ENCODE results near the gene PRUNE2.
"Not testable (repeated sequence)": the region's sequence is repeated elsewhere in the genome, so short reads cannot be mapped to it uniquely, and the experiment has no call there.

Gene PRUNE2

GRCh38 chr9:76598981-76599380 is 306.9 kb downstream of the PRUNE2 start:
- 83% methylated on average over 2 of the region's 4 CpGs for WGBS
- H3K36me3 ChIP-seq (ENCODE audit: control insufficient read depth in 1 of 2, insufficient read depth in 2 of 2, low read depth in 1 of 2, low read length in 2 of 2): no peaks in the 10 kb centered on the region
- no peak overlapping the region for H3K18ac ChIP-seq (ENCODE audit: low read depth in 1 of 2, low read length in 2 of 2)
- no peaks in the 10 kb centered on the region for H3K27me3 ChIP-seq (ENCODE audit: control insufficient read depth in 1 of 2, insufficient read depth in 1 of 2, low read length in 2 of 2)
- H4K8ac ChIP-seq (ENCODE audit: low read length): no peak overlapping the region
- no peak overlapping the region for H2BK5ac ChIP-seq (ENCODE audit: low read depth, low read length, poor library complexity, severe bottlenecking)
- no peak overlapping the region for H3K14ac ChIP-seq (ENCODE audit: low read length in 2 of 2)
- H3K4me3 ChIP-seq (ENCODE audit: insufficient read depth in 1 of 2, low read depth in 1 of 2, low read length in 2 of 2): no peak overlapping the region
- H3K9me3 ChIP-seq (ENCODE audit: control insufficient read depth, low read length): peaks cover 4% of the 10 kb centered on the region
- H3K23ac ChIP-seq (ENCODE audit: low read length in 2 of 2): no peak overlapping the region
- H2BK12ac ChIP-seq (ENCODE audit: low read length in 2 of 2): no peak overlapping the region
- H3K4me1 ChIP-seq (ENCODE audit: control insufficient read depth, insufficient read depth, low read depth, low read length): peaks cover 3% of the 10 kb centered on the region
- H3K4ac ChIP-seq (ENCODE audit: low read depth in 1 of 2, low read length in 2 of 2): no peak overlapping the region
- no peak overlapping the region for H2AK5ac ChIP-seq (ENCODE audit: low read length, severe bottlenecking)
- no peak overlapping the region for H3K9ac ChIP-seq (ENCODE audit: low read length)
- H2BK120ac ChIP-seq (ENCODE audit: low read depth, low read length): no peak overlapping the region
- H3K4me2 ChIP-seq (ENCODE audit: low read length, poor library complexity, severe bottlenecking): no peak overlapping the region
- H3K79me1 ChIP-seq (replicated peaks; ENCODE audit: low read length, poor library complexity, severe bottlenecking): no peaks in the 10 kb centered on the region
- H2AFZ ChIP-seq (ENCODE audit: low read depth, low read length): no peak overlapping the region
- no peak for DNase-seq
- H3K27ac ChIP-seq (ENCODE audit: low read length, poor library complexity, severe bottlenecking): no peak overlapping the region
- no peak overlapping the region for H2BK15ac ChIP-seq (ENCODE audit: low read depth, poor library complexity, severe bottlenecking)
- H4K91ac ChIP-seq (ENCODE audit: low read length): no peak overlapping the region

- Histone ChIP-seq H3K4me1 (ENCODE audit: control insufficient read depth, insufficient read depth, low read depth, low read length) (peaks cover 6% of the 10 kb centered on the region), H2AFZ (ENCODE audit: low read depth, low read length) (no peak overlapping the region), H3K9me3 (ENCODE audit: control insufficient read depth, low read length) (no peaks in the 10 kb centered on the region), H3K27me3 (ENCODE audit: control insufficient read depth in 1 of 2, insufficient read depth in 1 of 2, low read length in 2 of 2) (peaks cover 0 to 3% of the 10 kb centered on the region in 2 experiments), H3K4me3 (ENCODE audit: insufficient read depth in 1 of 2, low read depth in 1 of 2, low read length in 2 of 2) (no peak overlapping the region), H3K23ac (ENCODE audit: low read length in 2 of 2) (no peak overlapping the region), H3K9ac (ENCODE audit: low read length) (no peak overlapping the region), H4K91ac (ENCODE audit: low read length) (no peak overlapping the region), H2BK5ac (ENCODE audit: low read depth, low read length, poor library complexity, severe bottlenecking) (no peak overlapping the region), H3K14ac (ENCODE audit: low read length in 2 of 2) (no peak overlapping the region), H3K27ac (ENCODE audit: low read length, poor library complexity, severe bottlenecking) (no peak overlapping the region), H2BK120ac (ENCODE audit: low read depth, low read length) (no peak overlapping the region), H3K79me1 (replicated peaks; ENCODE audit: low read length, poor library complexity, severe bottlenecking) (no peaks in the 10 kb centered on the region), H3K4me2 (ENCODE audit: low read length, poor library complexity, severe bottlenecking) (no peak overlapping the region), H3K4ac (ENCODE audit: low read depth in 1 of 2, low read length in 2 of 2) (no peak overlapping the region), H2BK15ac (ENCODE audit: low read depth, poor library complexity, severe bottlenecking) (no peak overlapping the region), H3K36me3 (ENCODE audit: control insufficient read depth in 1 of 2, insufficient read depth in 2 of 2, low read depth in 1 of 2, low read length in 2 of 2) (no peaks in the 10 kb centered on the region), H3K18ac (ENCODE audit: low read depth in 1 of 2, low read length in 2 of 2) (no peak overlapping the region), H2AK5ac (ENCODE audit: low read length, severe bottlenecking) (no peak overlapping the region), H2BK12ac (ENCODE audit: low read length in 2 of 2) (no peak overlapping the region), H4K8ac (ENCODE audit: low read length) (no peak overlapping the region)
- DNase-seq: no peak
- WGBS: 42% methylated on average over 2 of the region's 3 CpGs
Measured at GRCh38 chr9:76595645-76596044, 310.3 kb downstream of the PRUNE2 start.

DNA sequence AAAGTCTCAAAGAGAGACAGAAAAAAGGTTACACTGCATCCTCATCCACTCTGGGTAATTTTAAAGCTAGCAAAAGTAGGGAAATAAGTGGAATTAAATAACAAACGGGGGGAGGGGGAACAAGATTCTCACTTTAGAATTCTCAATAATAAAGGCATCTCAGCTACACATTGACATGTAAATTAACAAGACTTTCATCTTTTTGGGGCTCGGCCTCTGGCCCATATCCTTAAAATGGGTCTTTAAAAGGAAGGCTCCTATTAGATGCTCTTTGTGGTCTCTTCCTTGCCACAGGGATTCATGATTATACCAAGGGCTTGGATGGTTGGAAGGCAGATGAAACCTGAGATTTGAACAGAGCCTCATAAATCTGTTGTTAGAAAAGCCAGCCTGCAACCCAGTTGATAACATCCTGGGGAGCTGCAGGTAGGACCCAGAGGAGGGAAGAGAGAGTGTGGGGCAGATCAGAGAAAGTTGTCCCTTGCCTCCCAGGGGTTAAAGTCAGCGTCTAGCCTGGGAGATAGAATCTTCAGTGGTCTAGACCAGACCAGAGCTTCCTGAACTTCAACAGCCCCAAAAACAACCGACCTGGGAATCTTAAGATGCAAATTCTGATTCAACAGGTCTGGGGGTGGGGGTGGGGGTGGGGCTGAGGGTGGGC is 311.0 kb downstream of the PRUNE2 start:
- H3K14ac ChIP-seq (ENCODE audit: low read length in 2 of 2): no peak overlapping the region
- no peak overlapping the region for H2AFZ ChIP-seq (ENCODE audit: low read depth, low read length)
- no peak overlapping the region for H3K9ac ChIP-seq (ENCODE audit: low read length)
- peak overlapping the region; percentile 59 for H2AK5ac ChIP-seq (ENCODE audit: low read length, severe bottlenecking)
- peaks cover 6% of the 10 kb centered on the region for H3K4me1 ChIP-seq (ENCODE audit: control insufficient read depth, insufficient read depth, low read depth, low read length)
- H3K4ac ChIP-seq (ENCODE audit: low read depth in 1 of 2, low read length in 2 of 2): no peak overlapping the region
- H2BK15ac ChIP-seq (ENCODE audit: low read depth, poor library complexity, severe bottlenecking): no peak overlapping the region
- no peak overlapping the region for H4K8ac ChIP-seq (ENCODE audit: low read length)
- H2BK12ac ChIP-seq (ENCODE audit: low read length in 2 of 2): no peak overlapping the region
- no peak overlapping the region for H3K23ac ChIP-seq (ENCODE audit: low read length in 2 of 2)
- no peak for DNase-seq
- H2BK120ac ChIP-seq (ENCODE audit: low read depth, low read length): no peak overlapping the region
- WGBS: 71% methylated on average over 2 of the region's 4 CpGs
- no peak overlapping the region for H3K4me2 ChIP-seq (ENCODE audit: low read length, poor library complexity, severe bottlenecking)
- no peak overlapping the region for H4K91ac ChIP-seq (ENCODE audit: low read length)
- no peaks in the 10 kb centered on the region for H3K36me3 ChIP-seq (ENCODE audit: control insufficient read depth in 1 of 2, insufficient read depth in 2 of 2, low read depth in 1 of 2, low read length in 2 of 2)
- no peaks in the 10 kb centered on the region for H3K79me1 ChIP-seq (replicated peaks; ENCODE audit: low read length, poor library complexity, severe bottlenecking)
- no peak overlapping the region for H3K18ac ChIP-seq (ENCODE audit: low read depth in 1 of 2, low read length in 2 of 2)
- H3K27me3 ChIP-seq (ENCODE audit: control insufficient read depth in 1 of 2, insufficient read depth in 1 of 2, low read length in 2 of 2): peaks cover 2 to 3% of the 10 kb centered on the region in 2 experiments
- H3K27ac ChIP-seq (ENCODE audit: low read length, poor library complexity, severe bottlenecking): no peak overlapping the region
- H3K4me3 ChIP-seq (ENCODE audit: insufficient read depth in 1 of 2, low read depth in 1 of 2, low read length in 2 of 2): no peak overlapping the region
- no peaks in the 10 kb centered on the region for H3K9me3 ChIP-seq (ENCODE audit: control insufficient read depth, low read length)
- H2BK5ac ChIP-seq (ENCODE audit: low read depth, low read length, poor library complexity, severe bottlenecking): no peak overlapping the region

DNA sequence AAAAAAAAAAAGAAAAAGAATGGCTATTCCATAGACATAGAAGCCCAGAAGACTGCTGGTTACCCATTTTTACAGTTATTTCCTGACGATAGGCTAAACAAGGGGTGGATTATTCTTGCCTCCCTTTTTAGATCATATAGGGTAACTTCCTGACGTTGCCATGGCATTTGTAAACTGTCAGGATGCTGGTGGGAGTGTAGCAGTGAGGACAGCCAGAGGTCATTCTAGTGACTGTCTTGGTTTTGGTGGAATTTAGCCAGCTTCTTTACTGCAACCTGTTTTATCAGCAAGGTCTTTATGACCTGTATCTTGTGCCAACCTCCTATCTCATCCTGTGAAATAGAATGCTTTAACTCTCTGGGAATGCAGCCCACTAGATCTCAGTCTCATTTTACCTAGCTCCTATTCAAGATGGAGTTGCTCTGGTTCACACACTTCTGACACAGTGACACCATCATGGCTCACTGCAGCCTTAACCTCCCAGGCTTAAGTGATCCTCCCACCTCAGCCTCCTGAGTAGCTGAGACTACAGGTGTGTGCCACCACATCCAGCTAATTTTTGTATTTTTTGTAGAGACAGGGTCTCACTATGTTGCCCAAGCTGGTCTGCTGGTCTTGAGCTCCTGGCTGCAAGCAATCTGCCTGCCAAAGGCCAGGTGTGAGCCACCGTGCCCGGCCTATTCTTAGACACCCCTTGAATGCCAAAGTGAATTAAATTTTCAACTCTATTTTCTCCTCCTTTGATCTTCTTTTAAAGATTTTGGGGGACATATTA is 311.8 kb downstream of the PRUNE2 start:
- H4K91ac ChIP-seq (ENCODE audit: low read length); H3K18ac ChIP-seq (ENCODE audit: low read depth in 1 of 2, low read length in 2 of 2); DNase-seq; H2BK120ac ChIP-seq (ENCODE audit: low read depth, low read length); H2BK12ac ChIP-seq (ENCODE audit: low read length in 2 of 2); H3K27me3 ChIP-seq (ENCODE audit: control insufficient read depth in 1 of 2, insufficient read depth in 1 of 2, low read length in 2 of 2); H3K4me3 ChIP-seq (ENCODE audit: insufficient read depth in 1 of 2, low read depth in 1 of 2, low read length in 2 of 2); H3K9me3 ChIP-seq (ENCODE audit: control insufficient read depth, low read length); H3K4ac ChIP-seq (ENCODE audit: low read depth in 1 of 2, low read length in 2 of 2); H3K4me2 ChIP-seq (ENCODE audit: low read length, poor library complexity, severe bottlenecking); H3K4me1 ChIP-seq (ENCODE audit: control insufficient read depth, insufficient read depth, low read depth, low read length); H3K79me1 ChIP-seq (replicated peaks; ENCODE audit: low read length, poor library complexity, severe bottlenecking); H2BK15ac ChIP-seq (ENCODE audit: low read depth, poor library complexity, severe bottlenecking); H4K8ac ChIP-seq (ENCODE audit: low read length); H3K36me3 ChIP-seq (ENCODE audit: control insufficient read depth in 1 of 2, insufficient read depth in 2 of 2, low read depth in 1 of 2, low read length in 2 of 2); H2AFZ ChIP-seq (ENCODE audit: low read depth, low read length); H2AK5ac ChIP-seq (ENCODE audit: low read length, severe bottlenecking); H3K14ac ChIP-seq (ENCODE audit: low read length in 2 of 2); H2BK5ac ChIP-seq (ENCODE audit: low read depth, low read length, poor library complexity, severe bottlenecking); H3K9ac ChIP-seq (ENCODE audit: low read length); H3K23ac ChIP-seq (ENCODE audit: low read length in 2 of 2); H3K27ac ChIP-seq (ENCODE audit: low read length, poor library complexity, severe bottlenecking): not testable (repeated sequence)
- 83% methylated on average over 2 of the region's 4 CpGs for WGBS
